HG02981 (cell line): ENCODE measurements around the gene CERT1.
"Not testable (repeated sequence)": the region's sequence is repeated elsewhere in the genome, so short reads cannot be mapped to it uniquely, and the experiment has no call there.

Experiments used
- ATAC-seq: cut with Tn5 transposase; IDR thresholded peaks from one replicate; pipeline ENCODE4 v1.9.1; 2021; ENCODE audit warnings: mild to moderate bottlenecking, moderate library complexity; ENCODE audit not compliant: unreplicated experiment

Gene CERT1, protein sequence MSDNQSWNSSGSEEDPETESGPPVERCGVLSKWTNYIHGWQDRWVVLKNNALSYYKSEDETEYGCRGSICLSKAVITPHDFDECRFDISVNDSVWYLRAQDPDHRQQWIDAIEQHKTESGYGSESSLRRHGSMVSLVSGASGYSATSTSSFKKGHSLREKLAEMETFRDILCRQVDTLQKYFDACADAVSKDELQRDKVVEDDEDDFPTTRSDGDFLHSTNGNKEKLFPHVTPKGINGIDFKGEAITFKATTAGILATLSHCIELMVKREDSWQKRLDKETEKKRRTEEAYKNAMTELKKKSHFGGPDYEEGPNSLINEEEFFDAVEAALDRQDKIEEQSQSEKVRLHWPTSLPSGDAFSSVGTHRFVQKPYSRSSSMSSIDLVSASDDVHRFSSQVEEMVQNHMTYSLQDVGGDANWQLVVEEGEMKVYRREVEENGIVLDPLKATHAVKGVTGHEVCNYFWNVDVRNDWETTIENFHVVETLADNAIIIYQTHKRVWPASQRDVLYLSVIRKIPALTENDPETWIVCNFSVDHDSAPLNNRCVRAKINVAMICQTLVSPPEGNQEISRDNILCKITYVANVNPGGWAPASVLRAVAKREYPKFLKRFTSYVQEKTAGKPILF

DNA sequence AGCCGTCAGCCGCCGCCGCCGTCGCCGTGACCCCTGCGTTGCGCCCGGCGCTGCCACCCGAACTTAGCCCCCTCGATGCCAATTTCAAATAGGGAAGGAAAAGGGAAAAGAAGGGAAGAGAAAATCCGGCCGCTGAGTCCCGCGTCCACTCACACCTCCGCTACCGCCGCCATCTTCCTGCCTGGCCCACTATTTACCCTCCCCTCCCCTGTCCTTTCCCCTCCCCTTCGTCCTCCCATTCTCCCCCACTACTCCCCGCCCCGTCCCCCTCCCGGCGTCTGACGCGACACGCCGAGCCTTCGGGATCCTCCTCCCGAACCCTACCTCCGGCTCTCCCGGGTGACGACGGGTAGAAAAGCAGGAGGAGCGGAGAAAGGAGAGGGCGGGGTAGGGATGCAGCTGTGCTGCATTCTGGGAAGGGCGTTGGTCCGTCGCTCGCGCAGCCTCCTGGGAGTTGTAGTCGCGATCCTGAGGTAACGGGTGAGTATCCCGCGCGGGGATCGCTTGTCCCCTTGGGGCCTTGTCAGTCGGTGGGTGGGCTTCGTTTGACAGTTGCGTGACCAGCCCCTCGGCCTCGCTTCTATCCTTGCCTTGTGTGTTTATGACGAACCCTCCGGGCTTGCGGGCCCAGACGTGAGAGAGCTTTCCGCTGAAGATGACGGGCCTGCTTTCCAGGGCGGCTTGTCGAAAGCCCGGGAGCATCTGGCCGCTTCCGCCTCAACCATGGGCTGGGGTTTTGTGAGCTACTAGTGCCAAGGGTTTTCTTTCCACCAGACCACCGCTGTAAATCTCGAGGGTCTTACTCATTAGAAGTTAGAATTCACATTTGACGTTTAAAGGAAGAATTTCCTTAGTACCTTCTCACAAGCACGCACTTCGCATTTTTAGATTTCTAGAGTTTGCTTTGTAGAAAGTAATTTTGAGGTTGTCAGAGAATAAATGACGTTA, at the start of gene CERT1, which contains the start of gene POLK:
CERT1 (minus strand) TSS at position 195 of the 948 bp plus-strand sequence. CDS start 422 bp downstream, outside the sequence.
POLK (plus strand) TSS at position 457 of the 948 bp plus-strand sequence.
- peak; percentile 86 for ATAC-seq

DNA sequence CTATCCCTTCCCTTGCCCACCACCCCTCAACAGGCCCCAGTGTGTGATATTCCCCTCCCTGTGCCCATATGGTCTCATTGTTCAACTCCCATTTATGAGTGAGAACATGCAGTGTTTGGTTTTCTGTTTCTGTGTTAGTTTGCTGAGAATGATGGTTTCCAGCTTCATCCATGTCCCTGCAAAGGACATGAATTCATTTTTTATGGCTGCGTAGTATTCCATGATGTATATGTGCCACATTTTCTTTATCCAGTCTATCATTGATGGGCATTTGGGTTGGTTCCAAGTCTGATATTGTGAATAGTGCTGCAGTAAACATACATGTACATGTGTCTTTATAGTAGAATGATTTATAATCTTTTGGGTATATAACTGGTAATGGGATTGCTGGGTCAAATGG, 49.2 kb upstream of the CERT1 start:
- ATAC-seq: not testable (repeated sequence)

DNA sequence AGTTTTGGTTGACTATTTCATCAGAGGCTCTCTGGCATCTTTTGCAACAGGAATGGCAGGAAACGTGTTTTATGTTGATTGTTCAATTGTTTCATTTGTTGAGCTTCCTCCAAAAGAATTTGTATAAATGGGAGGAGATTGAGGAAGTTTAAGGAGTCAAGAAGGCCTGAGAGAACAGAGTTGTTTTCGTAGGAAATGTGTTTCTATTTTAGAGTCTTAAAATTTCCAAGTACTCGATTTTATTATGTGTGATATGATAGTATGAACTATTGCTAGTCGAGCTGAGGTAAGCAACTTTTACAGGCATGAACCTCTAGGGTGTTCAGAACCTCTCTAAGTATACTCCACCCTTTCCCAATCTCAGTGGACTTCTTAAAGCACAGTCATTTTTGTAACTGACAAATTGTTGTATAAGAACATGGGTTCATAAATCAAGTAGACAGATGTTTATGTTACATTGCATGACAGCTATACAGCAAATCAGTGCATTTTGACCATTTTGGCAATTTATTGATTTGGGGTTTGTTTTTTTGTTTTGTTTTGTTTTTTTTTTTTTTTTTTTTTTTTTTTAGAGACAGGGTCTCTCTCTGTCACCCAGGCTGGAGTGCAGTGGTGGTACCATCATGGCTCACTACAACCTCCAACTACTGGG, 47.7 kb upstream of the CERT1 start:
- no peak for ATAC-seq

DNA sequence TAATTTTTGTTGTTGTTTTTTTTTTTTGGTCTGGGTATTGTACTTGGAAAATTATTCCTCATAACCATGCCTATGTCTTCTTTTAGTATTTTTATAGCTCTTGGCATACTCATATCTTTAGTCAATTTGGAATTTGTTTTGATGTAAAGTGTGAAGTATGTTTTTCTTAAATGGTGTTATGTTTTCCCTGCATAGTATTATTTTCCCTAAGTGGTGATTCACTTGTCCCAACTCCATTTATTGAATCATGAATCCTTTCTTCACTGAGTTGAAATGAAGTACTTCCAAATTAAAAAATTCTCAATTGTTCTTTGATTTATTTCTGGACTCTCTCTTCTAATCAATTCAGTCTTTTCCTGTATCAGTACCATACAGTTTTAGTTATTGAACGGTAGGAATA, 46.8 kb upstream of the CERT1 start:
- ATAC-seq: no peak

DNA sequence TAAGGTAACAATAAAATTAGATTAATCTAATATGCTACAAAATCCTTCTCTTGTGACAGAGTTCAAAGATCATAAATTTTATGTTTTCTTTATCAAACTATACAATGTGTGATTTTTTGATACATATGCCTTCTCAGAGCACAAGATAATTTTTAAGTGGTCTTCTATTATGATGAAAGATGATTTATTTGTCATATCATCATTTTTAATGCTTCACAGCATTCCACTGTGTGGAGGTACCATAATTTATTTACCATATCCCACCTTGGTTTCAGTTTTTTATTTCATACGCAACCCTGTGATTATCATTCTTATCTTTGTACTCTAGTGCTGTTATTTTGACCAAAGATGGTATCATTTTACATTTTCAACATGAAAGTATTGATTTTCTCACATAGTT, 41.9 kb upstream of the CERT1 start:
- no peak for ATAC-seq

DNA sequence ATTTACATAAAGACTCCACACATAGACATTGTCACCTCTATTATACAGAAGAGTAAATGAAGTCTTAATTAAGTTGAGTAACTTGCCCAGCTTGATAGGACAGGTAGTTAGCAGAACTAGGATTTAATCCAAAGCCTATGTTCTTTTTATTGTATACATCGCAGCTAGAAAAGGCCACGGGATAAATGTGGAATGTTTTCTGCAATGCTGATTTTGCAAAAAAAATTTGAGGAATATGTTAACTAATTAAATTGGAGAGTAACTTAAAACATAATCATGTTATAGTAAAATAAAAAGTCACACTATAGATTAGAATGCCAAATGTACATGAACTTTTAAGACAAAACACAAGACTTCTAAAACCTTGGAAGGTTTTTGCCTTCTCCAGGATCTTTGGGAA, 41.3 kb upstream of the CERT1 start:
- ATAC-seq: no peak

DNA sequence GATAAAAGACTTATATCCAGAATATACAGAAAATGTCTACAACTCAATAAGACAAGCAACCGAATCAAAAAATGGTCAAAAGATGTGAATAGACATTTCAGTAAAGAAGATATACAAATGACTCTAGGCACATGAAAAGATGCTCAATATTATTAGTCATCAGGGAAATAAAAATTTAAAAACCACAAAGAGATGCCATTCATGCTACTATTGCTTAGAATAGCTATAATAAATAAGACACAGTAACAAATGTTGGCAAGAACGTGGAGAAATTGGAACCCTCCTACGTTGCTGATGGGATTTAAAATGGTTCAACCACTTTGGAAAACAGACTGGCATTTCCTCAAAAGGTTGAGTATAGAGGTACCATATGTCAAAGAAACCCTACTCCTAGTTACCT, 40.0 kb upstream of the CERT1 start:
- ATAC-seq: no peak

DNA sequence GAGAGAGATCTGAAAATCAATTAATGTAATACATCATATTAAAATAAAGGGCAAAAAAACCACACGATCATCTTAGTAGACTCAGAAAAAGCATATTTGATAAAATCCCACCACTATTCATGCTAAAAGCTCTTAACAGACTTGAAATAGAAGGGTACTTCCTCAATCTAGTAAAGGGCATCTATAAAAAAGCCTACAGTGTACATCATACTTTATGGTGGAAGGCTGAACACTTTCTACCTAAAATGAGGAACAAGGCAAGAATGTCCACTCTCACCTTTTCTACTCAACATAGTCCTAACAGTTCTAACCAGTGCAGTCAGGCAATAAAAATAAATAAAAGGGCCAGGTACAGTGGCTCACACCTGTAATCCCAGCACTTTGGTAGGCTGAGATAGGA, 39.2 kb upstream of the CERT1 start:
- ATAC-seq: no peak

DNA sequence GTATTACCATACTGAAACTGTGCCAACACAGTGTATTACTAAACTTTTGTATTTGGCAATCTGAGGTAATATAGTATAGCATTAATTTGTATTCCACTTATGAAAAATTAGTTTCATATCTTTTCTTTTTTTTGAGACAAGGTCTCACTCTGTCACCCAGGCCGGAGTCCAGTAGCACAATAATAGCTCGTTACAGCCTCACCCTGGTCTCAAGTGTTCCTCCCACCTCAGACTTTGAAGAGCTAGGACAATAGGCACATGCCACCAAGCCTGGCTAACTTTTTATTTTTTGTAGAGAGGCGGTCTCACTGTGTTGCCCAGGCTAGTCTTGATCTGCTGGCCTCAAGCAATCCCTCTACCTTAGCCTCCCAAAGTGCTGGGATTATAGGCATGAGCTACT, 36.4 kb upstream of the CERT1 start:
- ATAC-seq: no peak

DNA sequence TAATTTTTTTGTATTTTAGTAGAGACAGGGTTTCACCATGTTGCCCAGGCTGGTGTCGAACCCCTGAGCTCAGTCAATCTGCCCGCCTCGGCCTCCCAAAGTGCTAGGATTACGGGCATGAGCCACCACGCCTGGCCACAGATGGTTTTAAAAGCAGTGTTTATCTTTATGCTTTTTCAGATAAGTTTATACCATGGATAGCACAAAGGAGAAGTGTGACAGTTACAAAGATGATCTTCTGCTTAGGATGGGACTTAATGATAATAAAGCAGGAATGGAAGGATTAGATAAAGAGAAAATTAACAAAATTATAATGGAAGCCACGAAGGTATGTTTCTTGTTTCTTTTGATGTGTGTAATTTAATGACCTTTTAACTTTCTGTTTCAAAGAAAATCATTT, 35.4 kb upstream of the CERT1 start:
- ATAC-seq: no peak

DNA sequence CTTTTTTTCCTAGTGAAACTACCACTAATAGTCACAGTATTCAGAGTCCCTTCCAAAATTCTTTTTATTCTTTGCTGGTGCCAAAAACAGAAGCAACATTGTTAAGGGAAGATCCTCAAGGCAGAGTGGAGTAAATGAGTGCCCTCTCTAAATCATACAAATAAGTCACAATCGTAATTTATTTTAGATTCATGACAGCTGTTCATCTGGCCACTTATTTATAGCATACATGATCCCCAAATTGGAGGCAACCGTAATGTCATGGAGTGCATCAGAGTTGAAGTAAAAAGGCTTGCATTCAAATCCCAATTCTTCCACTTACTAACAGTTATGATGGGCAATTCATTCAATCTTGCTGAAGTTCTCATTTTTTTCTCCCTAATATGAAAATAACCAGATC, 33.7 kb upstream of the CERT1 start:
- ATAC-seq: no peak

DNA sequence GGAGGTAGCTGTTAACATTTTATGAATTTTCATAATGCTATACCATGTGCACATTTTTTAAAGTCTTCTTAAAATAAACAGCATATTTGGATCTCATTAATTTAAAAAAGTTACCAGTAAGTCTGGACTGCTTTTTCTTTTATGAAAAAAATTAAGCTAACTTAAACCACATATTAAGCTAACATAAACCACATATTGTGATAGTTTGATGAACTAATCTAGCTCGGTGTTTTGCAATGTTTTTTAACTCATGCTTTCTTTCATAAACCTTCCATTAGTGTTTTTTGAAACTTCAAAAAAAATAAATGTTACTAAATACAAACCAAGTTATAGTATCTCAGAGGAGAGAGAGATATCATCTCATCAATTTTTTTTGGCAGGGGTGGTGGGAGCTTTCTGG, 26.8 kb upstream of the CERT1 start:
- ATAC-seq: no peak

DNA sequence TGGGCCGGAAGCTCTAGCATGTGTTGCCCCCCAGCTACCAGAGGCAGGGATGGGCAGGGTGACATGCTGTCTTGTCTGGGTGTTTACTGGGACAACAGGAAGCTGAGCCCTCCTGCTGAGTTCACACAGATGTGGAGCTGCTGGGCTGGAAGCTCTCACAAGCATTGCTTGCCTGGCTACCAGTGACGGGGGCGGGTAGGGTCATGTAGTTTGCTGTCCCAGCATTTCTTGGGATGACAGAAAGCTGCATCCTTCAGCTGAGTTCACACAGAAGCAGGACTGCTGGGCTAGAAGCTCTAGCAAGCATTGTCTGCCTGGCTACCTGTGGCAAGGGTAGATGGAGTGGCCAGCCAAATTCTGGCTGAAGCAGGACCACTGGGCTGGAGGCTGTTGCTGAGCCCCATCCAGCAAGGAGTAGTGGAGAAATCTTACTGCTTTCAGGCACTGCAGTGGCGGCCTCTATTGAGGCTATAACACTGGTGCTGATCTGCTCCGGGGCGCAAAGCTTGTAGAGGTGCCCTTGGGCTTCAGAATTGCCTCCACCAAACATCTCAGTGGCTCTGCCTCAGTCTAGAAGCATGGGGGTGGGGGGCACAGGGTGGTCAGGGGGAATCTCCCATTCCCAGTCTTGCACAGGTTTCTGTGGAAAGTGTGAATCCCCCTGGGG, 25.4 kb upstream of the CERT1 start:
- ATAC-seq: no peak

DNA sequence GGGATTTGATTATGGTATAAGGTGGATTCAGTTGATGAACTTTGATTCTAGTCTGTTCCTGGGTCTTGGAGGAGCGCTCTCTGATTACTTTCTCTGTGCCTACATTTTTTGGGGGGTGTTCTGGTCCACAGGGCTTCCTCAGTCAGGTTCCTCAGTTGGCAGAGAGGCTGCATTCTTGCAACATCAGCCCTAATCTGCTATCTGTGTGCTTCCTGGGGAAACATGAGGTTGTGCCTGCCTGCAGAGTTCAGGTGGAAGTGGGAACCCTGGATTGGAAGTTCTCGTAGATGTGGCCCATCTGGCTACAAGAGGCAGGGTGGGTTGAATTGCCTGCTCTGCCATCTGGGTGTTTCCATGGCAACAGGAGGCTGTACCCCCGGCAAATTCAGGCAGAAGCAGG, 24.7 kb upstream of the CERT1 start:
- ATAC-seq: no peak

DNA sequence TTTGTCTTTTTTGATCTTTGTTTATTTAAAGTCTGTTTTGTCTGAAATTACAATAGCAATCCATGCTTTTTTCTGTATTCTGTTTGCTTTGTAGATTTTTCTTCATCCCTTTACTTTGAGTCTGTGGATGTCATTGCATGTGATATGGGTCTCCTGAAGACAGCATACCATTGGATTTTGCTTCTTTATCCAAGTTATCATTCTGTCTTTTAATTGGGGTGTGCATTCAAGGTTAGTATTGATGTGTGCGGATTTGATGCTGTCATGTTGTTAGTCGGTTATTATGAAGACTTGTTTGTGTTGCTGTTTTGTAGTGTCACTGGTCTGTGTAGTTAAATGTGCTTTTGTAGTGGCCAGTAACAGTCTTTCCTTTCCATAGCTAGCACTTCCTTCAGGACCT, 23.3 kb upstream of the CERT1 start:
- no peak for ATAC-seq

DNA sequence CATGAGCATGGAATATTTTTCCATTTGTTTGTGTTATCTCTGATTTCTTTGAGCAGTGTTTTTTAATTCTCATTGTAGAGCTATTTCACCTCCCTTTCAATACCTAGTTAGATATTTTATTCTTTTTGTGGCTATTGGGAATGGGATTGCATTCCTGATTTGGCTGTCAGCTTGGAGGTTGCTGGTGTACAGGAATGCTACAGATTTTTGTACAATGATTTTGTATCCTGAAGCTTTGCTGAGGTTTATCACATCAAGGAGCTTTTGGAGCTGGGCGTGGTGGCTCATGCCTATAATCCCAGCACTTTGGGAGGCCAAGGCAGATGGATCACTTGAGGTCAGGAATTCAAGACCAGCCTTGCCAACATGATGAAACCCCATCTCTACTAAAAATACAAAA, 22.3 kb upstream of the CERT1 start:
- not testable (repeated sequence) for ATAC-seq

DNA sequence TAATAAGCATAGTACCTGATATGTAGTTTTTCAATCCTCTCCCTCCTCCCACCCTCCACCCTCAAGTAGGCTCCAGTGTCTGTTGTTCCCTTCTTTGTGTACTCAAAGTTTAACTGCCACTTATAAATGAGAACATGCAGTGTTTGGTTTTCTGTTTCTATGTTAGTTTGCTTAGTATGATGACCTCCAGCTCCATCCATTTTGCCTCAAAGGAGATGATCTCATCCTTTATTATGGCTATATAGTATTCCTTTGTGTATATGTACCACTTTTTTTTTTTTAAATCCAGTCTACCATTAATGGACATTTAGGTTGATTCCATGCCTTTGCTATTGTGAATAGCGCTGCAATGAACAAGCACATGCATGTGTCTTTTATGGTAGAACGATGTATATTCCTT, 20.8 kb upstream of the CERT1 start:
- no peak for ATAC-seq

DNA sequence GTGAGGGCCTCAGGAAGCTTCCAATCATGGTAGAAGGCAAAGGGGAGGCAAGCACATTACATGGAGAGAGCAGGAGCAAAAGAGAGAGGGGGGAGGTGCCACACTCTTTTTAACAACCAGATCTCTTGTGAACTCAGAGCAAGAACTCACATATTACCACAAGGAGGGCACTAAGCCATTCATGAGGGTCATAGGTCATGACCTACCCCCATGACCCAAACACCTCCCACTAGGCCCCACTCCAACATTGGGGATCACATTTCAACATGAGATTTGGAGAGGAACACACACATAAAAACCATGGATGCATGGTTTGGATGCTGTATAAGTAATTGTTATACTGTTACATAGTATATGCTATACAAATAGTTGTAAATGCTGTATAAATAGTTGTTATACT, 17.8 kb upstream of the CERT1 start:
- ATAC-seq: no peak

DNA sequence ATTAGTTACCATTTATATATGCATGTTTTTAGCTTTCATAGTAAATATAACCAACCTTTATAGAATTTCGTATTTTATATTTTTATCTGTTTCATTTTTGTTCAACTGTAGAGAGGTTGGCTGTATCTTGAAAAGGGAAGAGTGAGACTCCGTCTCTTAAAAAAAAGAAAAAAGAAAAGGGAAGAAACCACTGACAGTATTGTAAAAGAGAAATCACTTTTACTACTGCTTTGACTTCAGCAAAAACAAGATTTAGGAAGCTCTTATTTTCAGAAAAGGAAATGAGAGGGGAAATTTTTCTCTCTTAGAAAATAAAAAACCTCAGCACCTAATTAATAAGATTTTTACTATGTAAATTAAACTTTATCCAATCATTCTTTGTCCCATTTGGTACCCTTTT, 14.6 kb upstream of the CERT1 start:
- no peak for ATAC-seq

DNA sequence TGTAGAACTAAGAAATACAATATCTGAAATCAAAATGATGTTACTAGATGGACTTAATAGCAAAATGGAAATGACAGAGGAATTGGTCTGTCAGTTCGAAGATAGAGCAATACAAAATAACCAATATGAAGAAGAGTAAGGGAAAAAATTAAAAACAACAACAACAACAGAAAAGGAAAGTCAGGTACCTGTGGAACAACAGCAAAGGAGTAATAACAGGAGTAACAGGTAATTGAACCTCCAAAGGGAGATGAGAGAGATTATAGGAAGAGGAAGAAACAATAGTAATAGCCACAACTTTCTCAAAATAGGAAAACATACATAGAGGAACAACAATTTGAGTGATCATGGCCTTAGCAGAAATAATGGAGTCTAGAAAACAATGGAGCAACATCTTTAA, 13.9 kb upstream of the CERT1 start:
- no peak for ATAC-seq
